HCT116 (cell line): ENCODE measurements around the gene DPYD. TPM values are rescaled to one million over a fixed set of nuclear protein-coding genes. Genes with fewer than 3 reads are reported as not detected.

Source experiments
- ATAC-seq: fragments of 200-7000 bp; cut with Tn5 transposase; 2 replicates; pipeline ENCODE4 v1.9.1; 2020; ENCODE audit warnings: mild to moderate bottlenecking, moderate library complexity
- BruUV-seq: library from RNA; stranded (reverse); fragments of 400-500 nt; replicated peaks from 2 replicates; lab custom pipeline; 2021; lab: Mats Ljungman, UMichigan
- CTCF ChIA-PET: fragments of 300-600 bp; sonication (Branson Sonifier 250); formaldehyde crosslinking; loops from one replicate; lab custom pipeline; 2021; ENCODE audit warnings: antibody characterized with exemption; lab: Charles Lee
- POLR2A ChIA-PET: fragments of 300-600, 350-600 bp; sonication (Branson Sonifier 250); formaldehyde crosslinking; loops from one replicate; lab custom pipeline; 2021; ENCODE audit warnings: antibody characterized with exemption; lab: Charles Lee
- RAD21 ChIA-PET, 2 experiments: fragments of 300-600 bp; sonication (Branson Sonifier 250); formaldehyde crosslinking; loops; one replicate each; lab custom pipeline; 2023; ENCODE audit warnings: low total read pairs in 2 of 2; ENCODE audit not compliant: uncharacterized antibody in 2 of 2, unreplicated experiment in 2 of 2, low non-redundant PET in 1 of 2; lab: Charles Lee
- DNase-seq: peaks from one replicate; pipeline ENCODE4 v3.0.0-alpha.2; 2010; ENCODE audit warnings: low read depth, low spot score
- H2AFZ ChIP-seq: fragments of 200-600 bp; shearing (Covaris generic), sonication (generic); 2 replicates; pipeline ENCODE4 v1.6.1; 2017; ENCODE audit warnings: low read depth, mixed run types, mixed read lengths, antibody characterized with exemption, low read length; ENCODE audit not compliant: poor library complexity, severe bottlenecking
- H3K27ac ChIP-seq: 2 replicates; pipeline ENCODE4 v1.5.1; 2012; ENCODE audit warnings: low read depth, low read length
- H3K27me3 ChIP-seq: fragments of 200-600 bp; sonication (generic); 2 replicates; pipeline ENCODE4 v1.6.1; 2016; ENCODE audit warnings: mixed run types, low read length, mixed read lengths; ENCODE audit not compliant: insufficient read depth
- H3K36me3 ChIP-seq, 2 experiments: fragments of 200-500 bp in 1 of 2; fragments of 200-600 bp in 1 of 2; sonication (Bioruptor generic) in 1 of 2; sonication (generic) in 1 of 2; 2 replicates each; pipeline versions ENCODE4 v1.5.1 to v1.6.1; 2014 to 2016; ENCODE audit warnings: low read length in 2 of 2, inconsistent platforms in 1 of 2, mixed read lengths in 1 of 2, mixed run types in 1 of 2; ENCODE audit not compliant: insufficient read depth in 2 of 2, control insufficient read depth in 1 of 2
- H3K4me1 ChIP-seq, 2 experiments: fragments of 200-600 bp in 1 of 2; sonication (generic) in 1 of 2; 2 replicates each; pipeline versions ENCODE4 v1.5.1 to v1.6.1; 2012 to 2017; ENCODE audit warnings: low read length in 2 of 2, inconsistent platforms in 1 of 2, mild to moderate bottlenecking in 1 of 2, mixed read lengths in 1 of 2, mixed run types in 1 of 2, moderate library complexity in 1 of 2; ENCODE audit not compliant: insufficient read depth in 2 of 2, control insufficient read depth in 1 of 2
- H3K4me2 ChIP-seq: fragments of 200-600 bp; sonication (generic); 2 replicates; pipeline ENCODE4 v1.6.1; 2017; ENCODE audit warnings: mixed run types, low read length, mixed read lengths
- H3K4me3 ChIP-seq, 2 experiments: fragments of 200-600 bp in 1 of 2; sonication (generic) in 1 of 2; replicated peaks in 1 of 2; 2 replicates each; pipeline ENCODE4 v1.5.1; 2011 to 2016; ENCODE audit warnings: low read length in 2 of 2, control low read depth in 1 of 2, low read depth in 1 of 2, mild to moderate bottlenecking in 1 of 2, mixed read lengths in 1 of 2, mixed run types in 1 of 2
- H3K79me2 ChIP-seq: fragments of 200-600 bp; sonication (generic); 2 replicates; pipeline ENCODE4 v1.6.1; 2017; ENCODE audit warnings: mild to moderate bottlenecking, mixed run types, low read length, moderate library complexity, mixed read lengths; ENCODE audit not compliant: insufficient read depth
- H3K9ac ChIP-seq: fragments of 200-600 bp; sonication (generic); 2 replicates; pipeline ENCODE4 v1.6.1; 2016; ENCODE audit warnings: low read length, mixed read lengths
- H3K9me2 ChIP-seq: fragments of 200-600 bp; sonication (generic), shearing (Covaris generic); 2 replicates; pipeline ENCODE4 v1.6.1; 2017; ENCODE audit warnings: mixed run types, mild to moderate bottlenecking, moderate library complexity; ENCODE audit not compliant: insufficient read depth
- H3K9me3 ChIP-seq, 2 experiments: fragments of 200-500 bp in 1 of 2; fragments of 200-600 bp in 1 of 2; sonication (Bioruptor generic) in 1 of 2; sonication (generic) in 1 of 2; 2 replicates each; pipeline ENCODE4 v1.6.1; 2014 to 2017; ENCODE audit warnings: low read length in 2 of 2, mixed read lengths in 2 of 2, inconsistent platforms in 1 of 2, low read depth in 1 of 2, mild to moderate bottlenecking in 1 of 2, mixed run types in 1 of 2, moderate library complexity in 1 of 2; ENCODE audit not compliant: control insufficient read depth in 1 of 2, insufficient read depth in 1 of 2
- H4K20me1 ChIP-seq: fragments of 200-600 bp; sonication (generic), shearing (Covaris generic); 2 replicates; pipeline ENCODE4 v1.6.1; 2017; ENCODE audit warnings: mixed run types, mild to moderate bottlenecking, moderate library complexity; ENCODE audit not compliant: insufficient read depth
- CTCF ChIP-seq, 3 experiments: fragments of 200-600 bp in 1 of 3; sonication (generic) in 1 of 3; IDR thresholded peaks in 2 of 3; conservative IDR thresholded peaks in 1 of 3; 2 replicates each; pipeline ENCODE4 v1.5.1; 2012 to 2017; ENCODE audit warnings: low read depth in 2 of 3, low read length in 2 of 3, antibody characterized with exemption in 1 of 3, borderline replicate concordance in 1 of 3, control low read depth in 1 of 3, mild to moderate bottlenecking in 1 of 3, mixed read lengths in 1 of 3, mixed run types in 1 of 3, moderate library complexity in 1 of 3; ENCODE audit not compliant: insufficient read depth in 1 of 3
- EGR1 ChIP-seq: IDR thresholded peaks from 2 replicates; pipeline ENCODE4 v1.6.1; 2012; ENCODE audit warnings: low read depth
- EZH2phosphoT487 ChIP-seq: fragments of 200-600 bp; IDR thresholded peaks from 2 replicates; pipeline ENCODE4 v1.6.1; 2018; ENCODE audit warnings: antibody characterized with exemption, borderline replicate concordance
- JUND ChIP-seq: IDR thresholded peaks from 2 replicates; pipeline ENCODE4 v1.6.1; 2012
- MAX ChIP-seq: IDR thresholded peaks from 2 replicates; pipeline ENCODE4 v1.6.1; 2012
- POLR2A ChIP-seq: IDR thresholded peaks from 2 replicates; pipeline ENCODE4 v1.7.0; 2011; ENCODE audit warnings: borderline replicate concordance; ENCODE audit not compliant: insufficient read depth, insufficient read length; ENCODE audit errors: extremely low read depth
- SP1 ChIP-seq: IDR thresholded peaks from 2 replicates; pipeline ENCODE4 v1.6.1; 2012; ENCODE audit warnings: low read depth
- SRF ChIP-seq: IDR thresholded peaks from 2 replicates; pipeline ENCODE4 v1.6.1; 2012; ENCODE audit warnings: low read depth
- ZBTB33 ChIP-seq: IDR thresholded peaks from 2 replicates; pipeline ENCODE4 v1.6.1; 2011; ENCODE audit warnings: mild to moderate bottlenecking, low read length, moderate library complexity; ENCODE audit not compliant: insufficient replicate concordance; ENCODE audit errors: extremely low read depth
- ZNF274 ChIP-seq: fragments of 200-500 bp; sonication (Bioruptor generic); IDR thresholded peaks from 2 replicates; pipeline ENCODE4 v1.6.1; 2014; ENCODE audit warnings: mild to moderate bottlenecking, low read depth, low read length, inconsistent platforms
- intact Hi-C: fragments of 100-400 bp; cut with micrococcal nuclease; formaldehyde crosslinking; loops from 2 replicates; pipeline ENCODE4 v1.10.0; 2022
- total RNA-seq: library from RNA; stranded (reverse); gene quantifications from one replicate; pipeline ENCODE4 v1.2.1, GENCODE V29; 2021; ENCODE audit not compliant: unreplicated experiment

DPYD gene
- total RNA-seq, 1 experiment from 2014 or later, result 1.7 TPM

GRCh38 chr1:97816927-97817326 is 103.9 kb downstream of the DPYD start (continued):
- no peak for TF ChIP-seq SRF
- no peak for TF ChIP-seq MAX
- TF ChIP-seq, all 23 proteins: peak for 0

GRCh38 chr1:97814804-97815203 is 106.0 kb downstream of the DPYD start:
- POLR2A ChIA-PET, result no interaction called here

More at GRCh38 chr1:97814804-97815203, 106.0 kb downstream of the DPYD start:
- no peak overlapping the region for H3K4me2 ChIP-seq
- ChIA-PET CTCF (no interaction called here), RAD21 (interaction anchor here in 1 of 2 experiments (0.6 kb wide), 1 partner anchor 715 kb away, joined by 3 read pairs; no protein-coding TSS in a partner anchor)
- no peak overlapping the region for H3K9ac ChIP-seq
- intact Hi-C loops, result no loop called here
- no TSS peak for BruUV-seq
- no peaks in the 10 kb centered on the region for H3K27me3 ChIP-seq
- H3K9me3 ChIP-seq, result no peaks in the 10 kb centered on the region
- no peaks in the 10 kb centered on the region for H3K9me2 ChIP-seq
- no peaks in the 10 kb centered on the region; a peak in 1 of 4 replicates for H3K4me1 ChIP-seq
- no peak overlapping the region for H3K27ac ChIP-seq
- H2AFZ ChIP-seq, result no peak overlapping the region
- DNase-seq, result no peak
- ATAC-seq, result no peak
- no peaks in the 10 kb centered on the region for H3K79me2 ChIP-seq
- no peak overlapping the region for H3K4me3 ChIP-seq
- TF ChIP-seq SRF, result no peak
- TF ChIP-seq POLR2A, result no peak
- TF ChIP-seq ZNF274, result no peak
- no peak for TF ChIP-seq JUND
- no peak for TF ChIP-seq MAX
- TF ChIP-seq SP1, result no peak
- no peak for TF ChIP-seq EZH2phosphoT487
- TF ChIP-seq ZBTB33, result no peak
- TF ChIP-seq CTCF (IDR thresholded peaks at IDR 0.05 in 2 of 3, conservative IDR thresholded peaks at IDR 0.05 in 1 of 3; ENCODE audit: borderline replicate concordance in 1 of 3, insufficient read depth in 1 of 3, low read depth in 2 of 3, low read length in 2 of 3), result no peak
- TF ChIP-seq EGR1, result no peak
- TF ChIP-seq, all 23 proteins: peak for 0
- no peaks in the 10 kb centered on the region for H4K20me1 ChIP-seq
- no peaks in the 10 kb centered on the region for H3K36me3 ChIP-seq
